ENCODE measurements around the gene PRAMEF8.
"Not testable (repeated sequence)": the region's sequence is repeated elsewhere in the genome, so short reads cannot be mapped to it uniquely, and the experiment has no call there.

The PRAMEF8 gene

DNA sequence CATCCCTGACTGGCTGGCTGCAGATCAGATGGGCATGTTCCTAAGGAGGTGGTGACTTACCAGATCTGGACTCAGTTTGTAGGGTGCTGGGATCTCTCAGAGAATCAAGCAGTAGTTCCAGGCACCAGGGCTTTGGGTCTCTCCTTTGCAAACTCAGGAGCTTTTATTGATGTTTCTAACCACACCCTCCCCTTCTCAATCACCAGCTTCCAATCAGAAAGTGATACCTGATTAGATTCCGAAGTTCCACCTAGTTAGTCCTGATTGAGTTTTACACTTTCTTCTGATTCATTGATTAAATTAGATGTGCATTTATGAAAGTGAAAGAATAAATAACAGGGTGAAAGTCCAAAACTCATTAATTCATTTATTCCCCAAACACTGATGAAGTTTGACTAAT is at the start of gene PRAMEF8:
Gene PRAMEF8 (minus strand): TSS at position 101 of the 400 bp plus-strand sequence. CDS start 1,046 bp downstream, outside the sequence.
- DNase-seq: not testable (repeated sequence)

DNA sequence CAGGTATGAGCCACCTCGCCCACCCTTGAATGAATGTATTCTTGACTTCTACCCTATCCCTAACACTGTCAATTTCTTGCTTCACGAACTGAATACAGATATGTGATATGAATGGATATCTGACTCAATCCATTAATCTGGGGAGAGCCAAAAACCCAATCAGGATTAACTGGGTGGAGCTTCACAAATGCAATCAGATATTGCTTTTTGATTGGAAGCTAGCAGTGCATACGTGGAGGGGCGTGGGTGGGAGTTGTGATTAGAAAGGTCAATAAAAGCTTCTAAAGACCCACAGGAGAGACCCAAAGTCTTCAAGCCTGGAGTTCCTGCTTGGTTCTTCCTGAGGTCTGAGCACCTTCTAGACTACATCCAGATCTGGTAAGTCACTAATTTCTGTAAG is 30.3 kb upstream of the PRAMEF8 start, which contains the start of gene PRAMEF15:
Gene PRAMEF15 (plus strand): TSS at position 301 of the 400 bp plus-strand sequence. CDS start 2,827 bp downstream, outside the sequence.
- not testable (repeated sequence) for DNase-seq

DNA sequence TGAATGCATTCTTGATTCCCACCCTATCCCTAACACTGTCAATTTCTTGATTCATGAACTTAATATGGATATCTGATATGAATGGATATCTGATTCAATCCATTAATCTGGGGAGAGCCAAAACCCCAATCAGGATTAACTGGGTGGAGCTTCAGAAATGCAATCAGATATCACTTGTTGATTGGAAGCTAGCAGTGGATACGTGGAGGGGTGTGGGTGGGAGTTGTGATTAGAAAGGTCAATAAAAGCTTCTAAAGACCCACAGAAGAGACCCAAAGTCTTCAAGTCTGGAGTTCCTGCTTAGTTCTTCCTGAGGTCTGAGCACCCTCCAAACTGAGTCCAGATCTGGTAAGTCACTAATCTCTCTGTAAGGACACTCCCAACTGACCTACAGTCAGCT is 18.3 kb upstream of the PRAMEF8 start, which contains the start of gene PRAMEF33:
Gene PRAMEF33 (plus strand): TSS at position 301 of the 400 bp plus-strand sequence. CDS start 2,416 bp downstream, outside the sequence.
- not testable (repeated sequence) for DNase-seq

DNA sequence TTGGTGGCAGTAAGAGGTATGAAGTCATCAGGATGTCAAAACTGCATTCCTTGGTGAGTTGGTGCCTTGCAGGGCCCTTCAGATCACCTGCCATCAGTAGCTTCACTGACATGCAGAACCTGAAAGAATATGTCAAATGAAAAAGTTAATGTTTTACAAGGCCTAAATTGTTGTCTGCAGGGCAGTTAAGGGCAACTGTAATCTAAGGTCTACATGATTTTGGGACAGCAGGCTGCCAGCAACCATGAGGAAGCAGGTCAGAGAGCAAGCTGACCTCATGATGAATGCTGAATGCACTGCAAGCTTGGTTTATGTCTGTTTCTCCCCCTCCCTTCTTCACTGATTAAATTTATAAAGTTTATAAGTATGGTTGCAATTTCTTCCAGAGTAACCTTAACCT is 17.3 kb upstream of the PRAMEF8 start:
- DNase-seq: not testable (repeated sequence)

DNA sequence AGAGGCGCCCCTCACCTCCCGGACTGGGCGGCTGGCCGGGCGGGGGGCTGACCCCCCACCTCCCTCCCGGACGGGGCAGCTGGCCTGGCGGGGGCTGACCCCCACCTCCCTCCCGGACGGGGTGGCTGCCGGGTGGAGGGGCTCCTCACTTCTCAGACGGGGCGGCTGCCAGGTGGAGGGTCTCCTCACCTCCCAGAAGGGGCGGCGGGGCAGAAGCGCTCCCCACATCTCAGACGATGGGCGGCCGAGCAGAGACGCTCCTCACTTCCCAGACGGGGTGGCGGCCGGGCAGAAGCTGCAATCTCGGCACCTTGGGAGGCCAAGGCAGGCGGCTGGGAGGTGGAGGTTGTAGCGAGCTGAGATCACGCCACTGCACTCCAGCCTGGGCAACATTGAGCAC is 13.8 kb upstream of the PRAMEF8 start:
- not testable (repeated sequence) for DNase-seq

DNA sequence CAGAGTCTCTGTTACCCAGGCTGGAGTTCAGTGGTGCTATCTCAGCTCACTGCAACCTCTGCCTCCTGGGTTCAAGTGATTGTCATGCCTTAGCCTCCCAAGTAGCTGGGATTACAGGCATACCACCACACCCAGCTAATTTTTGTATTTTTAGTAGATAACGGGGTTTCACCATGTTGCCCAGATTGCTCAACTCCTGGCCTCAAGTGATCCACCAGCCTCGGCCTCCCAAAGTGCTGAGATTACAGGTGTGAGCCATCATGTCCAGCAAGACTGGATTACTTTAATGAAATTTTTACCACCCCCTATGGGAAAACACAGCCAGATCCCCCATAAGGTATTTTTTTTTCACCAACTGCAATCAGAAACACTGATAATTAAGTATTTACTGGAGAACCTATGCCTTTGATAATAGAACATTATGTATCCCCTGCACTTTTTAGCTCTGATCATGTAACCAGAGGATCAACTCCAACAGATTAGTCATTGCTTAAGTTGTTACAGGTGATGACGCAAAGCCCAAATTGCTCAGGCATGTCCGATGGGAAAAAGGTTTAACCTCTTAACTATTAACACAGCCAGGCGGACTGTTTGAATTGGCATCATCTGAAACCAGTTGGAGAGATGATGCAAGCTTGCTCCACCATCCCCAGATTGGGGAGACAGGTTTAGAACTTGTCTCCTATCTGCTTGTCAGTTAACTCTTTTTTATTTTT is 12.4 kb upstream of the PRAMEF8 start:
- not testable (repeated sequence) for DNase-seq

DNA sequence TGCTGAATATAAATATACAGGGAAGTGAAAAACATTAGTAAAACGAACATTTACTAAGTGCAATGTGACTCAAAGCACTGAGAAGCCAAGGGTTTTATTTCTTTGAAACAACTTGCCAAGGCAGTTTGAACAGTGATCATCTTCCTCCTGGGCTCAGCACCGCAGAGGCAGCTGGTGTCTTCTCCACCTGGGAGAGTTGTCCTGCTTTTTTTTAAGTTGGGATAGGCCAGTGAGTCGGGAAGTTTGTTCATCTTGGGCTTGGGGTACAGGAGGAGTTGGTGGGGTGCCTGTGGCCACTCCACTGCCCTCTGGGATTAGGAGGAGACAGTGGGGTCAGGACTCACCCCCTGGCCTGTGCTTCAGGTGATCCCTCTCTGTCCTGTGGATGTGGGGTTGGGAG is 4.1 kb upstream of the PRAMEF8 start:
- not testable (repeated sequence) for DNase-seq

DNA sequence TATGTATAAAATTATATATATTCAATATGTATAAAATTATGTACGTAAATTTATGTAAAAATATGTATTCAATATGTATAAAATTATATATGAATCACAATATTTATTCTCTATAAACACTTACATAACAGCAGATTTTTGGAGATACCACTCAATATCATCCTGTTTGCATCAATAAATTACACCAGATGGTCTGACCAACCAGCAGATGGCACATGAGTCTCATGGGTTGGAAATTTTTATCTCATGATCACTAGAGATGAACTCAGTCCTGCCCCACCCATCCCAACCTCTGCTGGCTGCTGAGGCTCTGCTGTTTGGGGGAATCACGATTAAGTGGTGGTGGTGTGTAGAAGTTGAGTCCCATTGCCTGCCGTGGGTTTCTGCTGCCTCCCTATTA is 5.3 kb downstream of the PRAMEF8 start:
- not testable (repeated sequence) for DNase-seq

DNA sequence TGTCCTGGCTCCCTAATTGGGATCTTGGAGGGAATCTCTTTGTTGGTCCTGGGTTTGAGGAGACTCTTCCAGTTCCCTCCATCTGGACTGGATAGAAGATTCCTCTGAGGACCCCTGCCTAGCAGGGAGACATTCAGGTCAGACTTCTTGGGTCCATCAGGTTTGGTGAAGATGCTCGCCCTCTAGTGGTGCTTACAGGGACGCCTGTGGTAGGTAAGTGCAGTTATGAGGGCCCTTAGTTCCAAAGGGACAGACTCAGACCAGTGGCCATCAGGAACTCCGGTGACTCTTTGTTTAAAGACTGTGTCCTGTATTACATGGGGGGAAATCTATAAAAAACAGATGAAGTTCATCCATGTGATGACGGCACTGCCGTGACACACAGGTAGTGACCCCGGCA is 7.9 kb downstream of the PRAMEF8 start:
- not testable (repeated sequence) for DNase-seq

DNA sequence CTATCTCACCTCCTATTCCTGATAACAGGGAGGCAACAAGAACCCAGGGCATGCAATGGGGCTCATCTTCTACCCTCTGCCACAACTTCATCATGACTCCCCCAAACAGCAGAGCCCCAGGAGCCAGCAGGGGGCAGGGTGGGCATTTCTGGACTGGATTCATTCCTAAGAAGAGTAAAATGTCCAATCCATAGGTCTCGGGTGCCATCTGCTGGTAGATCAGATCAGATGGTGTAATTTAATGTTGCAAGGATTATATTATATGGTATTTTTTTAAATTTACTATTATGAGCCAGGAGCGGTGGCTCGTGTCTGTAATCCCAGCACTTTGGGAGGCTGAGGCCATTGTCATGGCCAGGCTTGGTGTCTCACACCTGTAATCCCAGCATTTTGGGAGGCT is 19.8 kb downstream of the PRAMEF8 start:
- DNase-seq: not testable (repeated sequence)

DNA sequence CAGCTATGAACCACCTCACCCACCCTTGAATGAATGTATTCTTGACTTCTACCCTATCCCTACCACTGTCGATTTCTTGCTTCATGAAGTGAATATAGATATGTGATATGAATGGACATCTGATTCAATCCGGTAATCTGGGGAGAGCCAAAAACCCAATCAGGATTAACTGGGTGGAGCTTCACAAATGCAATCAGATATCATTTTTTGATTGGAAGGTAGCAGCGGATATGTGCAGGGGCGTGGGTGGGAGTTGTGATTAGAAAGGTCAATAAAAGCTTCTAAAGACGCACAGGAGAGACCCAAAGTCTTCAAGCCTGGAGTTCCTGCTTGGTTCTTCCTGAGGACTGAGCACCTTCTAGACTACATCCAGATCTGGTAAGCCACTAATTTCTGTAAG is 31.0 kb downstream of the PRAMEF8 start, which contains the start of gene PRAMEF5:
Gene PRAMEF5 (plus strand): TSS at position 301 of the 400 bp plus-strand sequence. CDS start 5,071 bp downstream, outside the sequence.
- not testable (repeated sequence) for DNase-seq

DNA sequence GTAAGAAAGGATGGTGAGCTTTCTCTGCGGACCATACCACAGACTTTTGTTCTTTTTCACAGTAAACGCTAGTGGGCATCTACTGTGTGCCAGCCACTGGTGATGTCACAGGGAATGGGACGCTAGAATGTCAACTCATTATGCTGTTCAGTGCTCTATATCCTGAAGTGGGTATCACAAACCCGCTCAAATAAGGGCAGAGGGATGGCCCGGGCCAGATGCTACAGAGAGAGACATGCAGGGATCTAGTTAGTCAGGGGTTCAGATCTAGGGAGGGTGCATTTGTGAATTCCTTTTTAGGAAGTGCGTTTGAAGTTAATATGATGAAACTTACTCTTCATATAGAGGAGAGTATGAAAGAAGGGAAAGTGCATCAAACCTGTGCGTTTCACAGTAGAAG is 37.8 kb downstream of the PRAMEF8 start:
- not testable (repeated sequence) for DNase-seq

DNA sequence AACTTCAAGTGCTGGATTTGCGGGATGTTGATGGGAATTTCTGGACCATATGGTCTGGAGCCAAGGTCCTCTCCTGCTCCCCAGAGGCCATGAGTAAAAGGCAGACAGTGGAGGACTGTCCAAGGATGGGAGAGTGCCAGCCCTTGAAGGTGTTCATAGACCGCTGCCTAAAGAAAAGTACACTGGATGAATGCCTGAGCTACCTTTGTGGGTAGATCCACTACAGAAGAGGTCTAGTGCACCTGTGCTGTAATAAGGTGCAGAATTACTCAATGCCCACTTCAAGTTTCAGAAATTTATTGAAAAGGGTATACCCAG is 38.4 kb downstream of the PRAMEF8 start:
- not testable (repeated sequence) for DNase-seq

DNA sequence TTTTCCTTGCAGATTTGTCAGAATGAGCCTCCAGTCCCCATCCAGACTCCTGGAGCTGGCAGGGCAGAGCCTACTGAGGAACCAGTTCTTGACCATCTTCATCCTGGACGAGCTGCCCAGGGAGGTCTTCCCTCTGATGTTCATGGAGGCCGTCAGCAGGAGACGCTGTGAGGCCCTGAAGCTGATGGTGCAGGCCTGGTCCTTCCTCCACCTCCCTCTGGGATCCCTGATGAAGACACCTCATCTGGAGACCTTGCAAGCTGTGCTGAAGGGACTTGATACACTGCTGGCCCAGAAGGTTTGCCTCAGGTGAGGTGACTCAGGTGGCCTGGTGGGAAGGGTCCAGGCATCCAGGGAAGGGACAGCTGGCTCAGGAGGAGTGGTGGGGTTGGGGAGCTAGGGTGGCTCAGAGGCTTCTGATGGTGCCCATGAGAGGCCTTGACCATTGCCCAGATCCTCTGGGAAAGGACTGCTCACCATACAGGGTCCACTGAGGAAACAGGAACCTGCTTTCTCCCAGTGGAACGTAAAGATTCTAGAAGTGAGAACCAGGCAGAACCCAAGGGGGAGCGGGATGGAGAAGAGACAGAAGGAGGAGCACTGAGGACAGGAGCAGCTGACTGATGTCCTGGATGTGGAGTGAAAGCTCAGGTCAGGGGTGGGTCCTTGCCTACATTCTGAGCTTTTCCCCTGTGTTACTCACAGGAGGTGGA is 38.9 kb downstream of the PRAMEF8 start:
- not testable (repeated sequence) for DNase-seq

DNA sequence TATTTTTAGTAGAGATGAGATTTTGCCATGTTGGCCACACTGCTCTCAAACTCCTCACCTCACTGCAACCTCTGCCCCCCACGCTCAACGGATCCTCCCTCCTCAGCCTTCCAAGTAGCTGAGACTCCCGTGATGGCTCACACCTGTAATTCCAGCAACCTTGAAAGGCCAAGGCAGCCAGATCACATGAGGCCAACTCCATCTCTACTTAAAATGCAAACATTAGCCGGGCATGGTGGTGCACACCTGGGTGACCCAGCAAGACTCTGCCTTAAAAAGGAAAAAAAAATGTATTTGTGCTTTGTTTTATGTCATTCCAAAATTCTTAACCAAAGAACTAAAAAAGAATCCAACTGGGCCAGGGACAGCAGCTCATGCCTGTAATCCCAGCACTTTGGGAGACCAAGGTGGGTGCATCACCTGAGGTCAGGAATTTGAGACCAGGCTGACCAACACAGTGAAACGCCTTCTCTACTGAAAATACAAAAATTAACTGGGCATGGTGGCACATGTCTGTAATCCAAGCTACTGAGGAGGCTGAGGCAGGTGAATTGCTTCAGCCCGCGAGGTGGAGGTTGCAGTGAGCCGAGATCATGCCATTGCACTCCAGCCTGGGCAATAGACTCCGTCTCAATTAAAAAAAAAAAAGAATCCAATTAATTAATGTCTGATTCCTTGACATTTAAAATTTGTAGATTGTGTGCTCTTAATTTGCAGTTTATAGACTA is 41.2 kb downstream of the PRAMEF8 start:
- not testable (repeated sequence) for DNase-seq

DNA sequence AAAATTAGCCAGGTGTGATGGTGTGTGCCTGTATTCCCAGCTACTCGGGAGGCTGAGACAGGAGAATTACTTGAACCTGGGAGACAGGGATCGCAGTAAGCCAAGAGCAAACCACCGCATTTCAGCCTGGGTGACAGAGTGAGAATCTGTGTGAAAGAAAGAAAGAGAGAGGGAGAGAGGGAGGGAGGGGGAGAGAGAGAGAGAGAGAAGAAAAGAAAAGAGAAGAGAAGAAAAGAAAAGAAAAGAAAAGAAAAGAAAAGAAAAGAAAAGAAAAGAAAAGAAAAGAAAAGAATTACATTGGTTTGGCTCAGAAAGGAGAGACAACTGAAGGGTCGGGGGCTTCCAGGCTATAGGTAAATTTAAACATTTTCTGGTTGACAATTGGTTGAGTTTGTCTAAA is 45.3 kb downstream of the PRAMEF8 start:
- DNase-seq: not testable (repeated sequence)

DNA sequence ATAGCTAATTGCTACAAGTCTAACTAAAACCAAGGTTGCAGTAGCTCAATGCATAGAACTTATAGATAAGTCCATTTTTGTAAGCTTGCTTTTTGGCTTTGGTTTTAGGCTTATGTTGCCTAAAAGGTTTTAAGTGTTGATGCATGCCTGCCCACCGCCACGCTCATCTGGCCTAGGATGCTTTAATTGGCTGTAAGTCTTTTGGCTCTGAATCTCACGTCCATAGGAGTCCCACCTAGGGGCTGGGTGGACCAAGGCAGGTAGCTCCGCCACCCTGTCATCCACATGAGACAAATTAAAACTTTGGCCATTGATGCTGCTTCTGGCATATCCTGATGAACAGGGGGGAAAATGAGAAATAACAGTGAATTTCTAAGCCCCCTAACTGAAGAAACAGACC is 47.4 kb downstream of the PRAMEF8 start:
- DNase-seq: not testable (repeated sequence)

DNA sequence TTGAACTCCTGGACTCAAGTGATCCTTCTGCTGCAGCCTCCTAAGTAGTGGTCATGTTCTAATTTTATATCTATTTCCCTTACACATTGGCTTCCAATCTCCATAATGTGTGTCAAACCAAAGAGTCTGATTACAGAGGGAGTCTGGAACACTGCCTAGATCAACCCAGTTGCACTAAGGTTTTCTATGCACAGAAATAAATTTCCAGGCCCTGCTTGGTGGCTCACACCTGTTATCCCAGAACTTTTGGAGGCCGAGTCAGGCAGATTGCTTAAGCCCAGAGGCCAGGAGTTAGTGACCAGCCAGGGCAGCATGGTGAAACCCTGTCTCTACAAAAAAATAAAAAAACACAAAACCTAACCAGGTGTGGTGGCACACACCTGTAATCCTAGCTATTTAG is 50.9 kb downstream of the PRAMEF8 start:
- not testable (repeated sequence) for DNase-seq

DNA sequence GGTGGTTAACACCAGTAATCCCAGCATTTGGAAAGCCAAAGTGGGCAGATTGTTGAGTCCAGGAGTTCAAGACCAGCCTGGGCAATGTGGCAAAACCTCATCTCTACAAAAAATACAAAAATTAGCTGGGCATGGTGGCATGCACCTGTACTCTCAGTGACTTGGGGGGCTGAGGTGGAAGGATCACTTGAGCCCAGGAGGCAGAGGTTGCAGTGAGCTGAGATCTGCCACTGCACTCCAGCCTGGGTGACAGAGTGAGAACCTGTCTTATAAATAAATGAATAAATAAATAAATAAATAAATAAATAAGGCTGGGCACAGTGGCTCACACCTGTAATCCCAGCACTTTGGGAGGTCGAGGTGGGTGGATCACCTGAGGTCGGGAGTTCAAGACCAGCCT is 52.9 kb downstream of the PRAMEF8 start:
- not testable (repeated sequence) for DNase-seq
